ENCODE measurements around the gene SOX2.

GRCh38 chr3:181724192-181724965 is 12.7 kb downstream of the SOX2 start:
- TF ChIP-seq, protein P1, sequence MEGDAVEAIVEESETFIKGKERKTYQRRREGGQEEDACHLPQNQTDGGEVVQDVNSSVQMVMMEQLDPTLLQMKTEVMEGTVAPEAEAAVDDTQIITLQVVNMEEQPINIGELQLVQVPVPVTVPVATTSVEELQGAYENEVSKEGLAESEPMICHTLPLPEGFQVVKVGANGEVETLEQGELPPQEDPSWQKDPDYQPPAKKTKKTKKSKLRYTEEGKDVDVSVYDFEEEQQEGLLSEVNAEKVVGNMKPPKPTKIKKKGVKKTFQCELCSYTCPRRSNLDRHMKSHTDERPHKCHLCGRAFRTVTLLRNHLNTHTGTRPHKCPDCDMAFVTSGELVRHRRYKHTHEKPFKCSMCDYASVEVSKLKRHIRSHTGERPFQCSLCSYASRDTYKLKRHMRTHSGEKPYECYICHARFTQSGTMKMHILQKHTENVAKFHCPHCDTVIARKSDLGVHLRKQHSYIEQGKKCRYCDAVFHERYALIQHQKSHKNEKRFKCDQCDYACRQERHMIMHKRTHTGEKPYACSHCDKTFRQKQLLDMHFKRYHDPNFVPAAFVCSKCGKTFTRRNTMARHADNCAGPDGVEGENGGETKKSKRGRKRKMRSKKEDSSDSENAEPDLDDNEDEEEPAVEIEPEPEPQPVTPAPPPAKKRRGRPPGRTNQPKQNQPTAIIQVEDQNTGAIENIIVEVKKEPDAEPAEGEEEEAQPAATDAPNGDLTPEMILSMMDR (IDR thresholded peaks at IDR 0.05; ENCODE audit: insufficient read depth, low read length, poor library complexity, severe bottlenecking): no peak
- TF ChIP-seq EZH2phosphoT487 (conservative IDR thresholded peaks at IDR 0.05; ENCODE audit: low read length): no peak

All from SU-DHL-6 (cell line).